Measurements from ENCODE around the gene HIVEP3.

HIVEP3 gene

GRCh38 chr1:41742219-41742618, 176.5 kb downstream of the HIVEP3 start:
- Histone ChIP-seq H3K27me3 (ENCODE audit: control insufficient read depth, insufficient read depth, low read length) (no peaks in the 10 kb centered on the region), H3K36me3 (ENCODE audit: control insufficient read depth, insufficient read depth, low read length) (no peaks in the 10 kb centered on the region), H3K4me3 (ENCODE audit: low read depth, low read length) (no peak overlapping the region), H3K9me3 (ENCODE audit: control insufficient read depth, low read length) (no peaks in the 10 kb centered on the region), H3K4me1 (no peaks in the 10 kb centered on the region), H3K4me2 (ENCODE audit: low read length) (no peak overlapping the region), H2AFZ (no peak overlapping the region), H3K9ac (no peak overlapping the region), H3K79me2 (no peaks in the 10 kb centered on the region), H3K27ac (no peak overlapping the region)
- no peak for TF ChIP-seq CTCF (IDR thresholded peaks at IDR 0.05)

GRCh38 chr1:41741244-41741643, 177.5 kb downstream of the HIVEP3 start:
- no peaks in the 10 kb centered on the region for H3K27me3 ChIP-seq (ENCODE audit: control insufficient read depth, insufficient read depth, low read length)
- no peaks in the 10 kb centered on the region for H3K9me3 ChIP-seq (ENCODE audit: control insufficient read depth, low read length)
- no peak overlapping the region for H2AFZ ChIP-seq
- H3K4me2 ChIP-seq (ENCODE audit: low read length) = no peak overlapping the region
- H3K4me3 ChIP-seq (ENCODE audit: low read depth, low read length) = no peak overlapping the region
- no peak for TF ChIP-seq CTCF (IDR thresholded peaks at IDR 0.05)
- H3K4me1 ChIP-seq = no peaks in the 10 kb centered on the region
- no peaks in the 10 kb centered on the region for H3K79me2 ChIP-seq
- no peak overlapping the region for H3K9ac ChIP-seq
- H3K27ac ChIP-seq = no peak overlapping the region
- no peaks in the 10 kb centered on the region for H3K36me3 ChIP-seq (ENCODE audit: control insufficient read depth, insufficient read depth, low read length)

- Histone ChIP-seq H3K27me3 (ENCODE audit: control insufficient read depth, insufficient read depth, low read length) (no peaks in the 10 kb centered on the region), H3K36me3 (ENCODE audit: control insufficient read depth, insufficient read depth, low read length) (no peaks in the 10 kb centered on the region), H3K9me3 (ENCODE audit: control insufficient read depth, low read length) (no peaks in the 10 kb centered on the region), H3K4me3 (ENCODE audit: low read depth, low read length) (no peak overlapping the region), H3K4me1 (no peaks in the 10 kb centered on the region), H2AFZ (no peak overlapping the region), H3K4me2 (ENCODE audit: low read length) (no peak overlapping the region), H3K79me2 (no peaks in the 10 kb centered on the region), H3K27ac (no peak overlapping the region), H3K9ac (no peak overlapping the region)
- no peak for TF ChIP-seq CTCF (IDR thresholded peaks at IDR 0.05)
These were observed 178.0 kb downstream of the HIVEP3 start for GRCh38 chr1:41740630-41741239.

GRCh38 chr1:41740058-41740457, 178.7 kb downstream of the HIVEP3 start:
- H3K4me1 ChIP-seq = no peaks in the 10 kb centered on the region
- no peak overlapping the region for H3K27ac ChIP-seq
- H3K4me2 ChIP-seq (ENCODE audit: low read length) = no peak overlapping the region
- no peaks in the 10 kb centered on the region for H3K27me3 ChIP-seq (ENCODE audit: control insufficient read depth, insufficient read depth, low read length)
- no peaks in the 10 kb centered on the region for H3K79me2 ChIP-seq
- TF ChIP-seq CTCF (IDR thresholded peaks at IDR 0.05) = no peak
- no peak overlapping the region for H3K4me3 ChIP-seq (ENCODE audit: low read depth, low read length)
- no peaks in the 10 kb centered on the region for H3K36me3 ChIP-seq (ENCODE audit: control insufficient read depth, insufficient read depth, low read length)
- no peak overlapping the region for H3K9ac ChIP-seq
- no peaks in the 10 kb centered on the region for H3K9me3 ChIP-seq (ENCODE audit: control insufficient read depth, low read length)
- no peak overlapping the region for H2AFZ ChIP-seq

Measured in parathyroid adenoma (tissue), 2 donors.